ENCODE data around the gene ZNF524.
A peak's percentile ranks its signal among the peaks of the same experiment; 100 is the strongest.

Gene ZNF524

DNA sequence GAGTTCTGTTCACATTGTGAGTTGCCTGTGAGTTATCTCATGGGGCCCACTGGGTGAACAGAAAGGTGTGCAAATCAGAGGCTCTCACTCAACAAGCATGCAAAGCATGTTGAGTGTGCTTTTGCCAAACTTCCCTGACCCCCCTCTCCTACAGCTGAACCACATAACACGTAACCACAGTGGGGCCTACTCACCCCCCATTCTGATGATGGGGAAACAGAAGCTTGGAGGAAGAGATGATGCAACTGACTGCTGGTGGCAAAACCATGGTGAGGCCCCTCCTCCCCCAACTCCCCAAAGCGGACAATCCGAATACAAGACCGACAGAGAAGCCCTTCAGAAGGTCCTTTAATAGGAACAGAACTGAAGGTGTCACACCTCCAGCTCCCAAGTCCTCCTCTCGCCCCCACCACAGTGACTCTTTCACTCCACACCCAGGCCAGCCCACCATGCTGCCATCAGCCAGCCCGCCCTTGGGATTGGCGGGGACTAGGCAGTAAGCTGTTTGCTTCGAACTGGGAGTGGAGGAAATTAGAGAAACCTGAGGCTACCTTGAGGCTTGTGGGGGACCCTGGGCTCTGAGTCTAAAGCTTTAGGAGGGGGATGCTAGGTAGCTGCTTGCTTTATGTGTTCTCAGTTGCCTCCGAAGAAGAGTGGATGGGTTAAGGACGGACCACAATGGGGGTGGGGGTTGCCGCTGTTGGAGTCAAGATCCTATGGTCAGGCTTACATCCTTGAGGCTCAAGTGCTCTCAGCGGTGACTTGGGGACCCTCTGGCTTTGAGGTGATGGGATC, 20.5 kb downstream of the ZNF524 start:
- no peak for DNase-seq (ENCODE audit: low read depth)

DNA sequence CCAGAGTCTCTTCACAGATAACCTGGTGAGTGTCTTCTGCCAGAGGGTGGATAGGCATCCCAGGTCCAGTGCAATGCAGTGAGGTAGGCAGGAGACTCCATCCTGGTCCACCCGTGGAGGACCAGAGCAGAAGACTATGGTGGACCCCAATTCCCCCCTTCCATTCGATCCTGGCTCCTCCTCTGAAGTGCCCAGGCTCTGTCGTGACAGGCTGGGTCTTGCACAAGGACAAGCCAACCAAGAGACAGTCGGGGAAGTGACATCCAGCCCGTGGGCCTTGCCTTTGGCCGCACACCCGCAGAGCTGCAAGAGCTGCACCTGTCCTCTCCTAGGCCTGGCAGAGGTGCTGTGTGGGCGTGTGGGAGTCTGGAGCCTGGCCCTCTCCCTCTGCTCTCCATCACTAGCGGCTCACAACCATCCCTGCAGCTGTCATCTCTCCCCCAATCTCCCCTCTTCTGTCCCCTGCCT, 21.2 kb downstream of the ZNF524 start:
- no peak for DNase-seq (ENCODE audit: low read depth)

DNA sequence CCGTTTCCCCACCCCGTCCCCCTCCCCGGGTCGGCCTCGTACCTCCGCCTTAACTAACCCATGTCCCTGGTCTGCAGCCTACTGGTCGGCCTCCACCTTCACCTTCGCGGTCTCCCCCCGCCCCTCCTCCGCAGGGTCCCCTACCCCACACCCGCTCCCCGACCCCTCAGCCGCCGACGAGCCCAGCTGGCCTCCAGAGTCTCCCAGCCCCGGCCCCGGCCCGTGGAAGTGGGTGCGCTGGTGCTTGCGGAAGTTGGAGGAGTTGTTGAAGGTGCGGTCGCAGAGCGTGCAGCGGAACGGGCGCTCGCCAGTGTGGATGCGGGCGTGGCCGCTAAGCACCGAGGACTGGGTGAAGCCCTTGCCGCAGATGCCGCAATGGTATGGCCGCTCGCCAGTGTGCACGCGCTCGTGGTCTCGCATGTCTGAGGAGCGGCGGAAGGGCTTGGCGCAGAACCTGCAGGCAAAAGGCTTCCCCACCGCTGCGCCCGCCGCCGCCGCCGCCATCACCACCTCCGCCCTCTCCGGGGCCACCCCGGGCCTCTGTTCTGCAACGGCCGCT, 21.7 kb downstream of the ZNF524 start:
- no peak for DNase-seq (ENCODE audit: low read depth)

DNA sequence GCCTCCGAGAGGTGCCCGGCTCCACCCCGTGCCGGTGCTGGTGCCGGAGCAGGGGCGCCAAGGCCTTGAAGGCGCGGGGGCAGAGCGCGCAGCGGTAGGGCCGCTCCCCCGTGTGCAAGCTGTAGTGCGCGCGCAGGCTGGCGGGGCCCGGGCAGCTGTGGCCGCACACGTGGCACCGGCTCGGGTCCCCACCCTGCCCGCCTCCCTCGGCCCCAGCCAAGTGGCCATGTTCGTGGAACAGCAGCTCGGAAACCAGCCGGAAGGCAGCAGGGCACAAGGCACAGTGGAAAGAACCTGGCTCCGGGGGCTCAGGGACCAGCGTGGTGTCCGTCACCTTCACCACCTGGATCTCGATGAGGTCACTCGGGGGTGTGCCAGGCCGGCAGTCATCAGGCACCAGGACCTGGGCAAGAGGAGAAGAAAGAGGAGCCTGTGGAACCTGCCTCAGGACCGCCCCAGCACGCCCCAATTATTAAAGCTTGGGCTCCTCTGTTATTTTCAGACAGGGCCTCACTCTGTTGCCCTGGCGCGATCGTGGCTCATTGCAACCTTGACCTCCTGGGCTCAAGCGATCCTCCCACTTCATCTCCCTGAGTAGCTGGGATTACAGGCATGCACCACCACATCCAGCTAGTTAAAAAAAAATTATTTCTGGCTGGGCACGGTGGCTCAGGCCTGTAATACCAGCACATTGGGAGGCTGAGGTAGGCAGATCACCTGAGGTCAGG, 22.3 kb downstream of the ZNF524 start:
- DNase-seq (ENCODE audit: low read depth) = no peak

DNA sequence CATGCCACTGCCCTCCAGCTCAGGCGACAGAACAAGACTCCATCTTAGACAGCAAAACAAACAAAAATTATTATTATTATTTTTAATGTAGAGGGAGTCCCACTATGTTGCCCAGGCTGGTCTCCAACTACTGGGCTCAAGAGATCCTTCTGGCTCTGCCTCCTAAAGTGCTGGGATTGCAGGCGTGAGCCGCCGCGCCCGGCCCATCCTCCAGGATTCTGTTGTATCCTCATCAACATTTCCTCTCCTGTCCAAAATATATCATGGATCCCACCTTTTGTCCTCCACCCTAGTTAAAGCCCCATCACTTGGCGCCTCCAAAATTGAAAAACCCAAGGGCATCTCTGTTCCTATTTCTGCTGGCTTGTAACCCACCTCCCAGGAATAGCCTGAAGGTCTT, 23.0 kb downstream of the ZNF524 start:
- DNase-seq (ENCODE audit: low read depth) = no peak

DNA sequence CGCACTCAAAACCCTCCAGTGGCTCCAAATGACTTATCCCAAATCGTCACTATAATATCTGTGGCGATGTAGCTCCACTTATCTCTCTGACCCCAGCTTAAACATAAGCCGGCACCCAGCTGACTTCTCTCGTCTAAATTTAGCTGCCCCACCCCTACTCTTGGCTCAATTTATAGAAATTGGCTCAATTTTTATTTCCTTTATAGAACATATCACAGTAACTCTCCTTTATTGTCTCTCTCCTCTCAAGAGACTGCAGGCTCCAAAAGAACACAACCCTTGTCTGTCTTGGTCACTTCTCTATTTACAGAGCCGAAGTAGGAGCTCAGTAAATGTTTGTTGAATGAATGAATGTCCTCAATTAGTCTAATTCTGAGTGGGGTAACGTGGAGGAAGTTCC, 23.5 kb downstream of the ZNF524 start:
- no peak for DNase-seq (ENCODE audit: low read depth)

DNA sequence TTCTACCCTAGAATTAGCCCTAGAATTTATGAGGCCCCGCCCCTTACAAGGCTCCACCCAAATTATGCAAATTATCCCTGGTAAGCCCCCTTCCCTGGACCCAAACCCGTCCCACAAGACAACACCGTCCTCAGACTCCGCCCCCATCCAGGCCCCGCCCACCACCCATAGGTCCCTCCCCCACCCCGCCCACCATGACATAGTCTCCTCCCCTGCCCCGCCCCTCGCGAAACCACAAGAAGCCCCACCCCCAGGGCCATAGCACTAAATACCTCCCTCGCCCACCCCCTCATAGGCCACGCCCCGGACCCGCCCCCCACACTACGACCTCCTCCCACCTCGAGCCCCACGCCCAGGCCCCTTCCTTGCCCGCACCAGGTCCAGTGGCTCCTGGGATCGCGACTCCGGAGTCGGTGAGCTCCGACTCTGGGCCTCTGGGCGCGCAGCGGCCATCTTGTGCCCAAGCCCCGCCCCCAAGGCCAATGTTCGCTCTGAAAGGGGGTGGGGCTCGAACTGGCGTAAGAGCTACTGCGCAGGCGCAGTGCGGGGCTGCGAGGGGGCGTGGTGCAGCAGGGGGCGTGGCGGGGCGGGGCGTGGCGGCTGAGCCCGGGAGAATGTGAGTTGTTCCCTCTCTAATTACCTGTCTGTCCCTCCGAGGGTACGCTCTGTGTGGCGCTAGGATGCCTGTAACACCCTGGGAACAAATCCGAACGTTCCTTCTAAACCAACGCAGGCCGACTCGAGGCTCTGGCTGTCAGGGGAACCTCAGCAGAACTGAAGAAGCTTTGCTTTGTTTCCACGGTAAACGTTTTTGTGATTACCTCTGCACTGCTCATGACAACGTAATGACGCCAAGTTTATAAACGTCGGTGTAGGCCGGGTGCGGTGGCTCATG, 24.3 kb downstream of the ZNF524 start, which contains the start of gene ZNF784:
TSS of gene ZNF784 (minus strand) at position 458 of the 895 bp plus-strand sequence. CDS start at position 453, 5 bp downstream.
- peak; percentile 89 for DNase-seq (ENCODE audit: low read depth)

DNA sequence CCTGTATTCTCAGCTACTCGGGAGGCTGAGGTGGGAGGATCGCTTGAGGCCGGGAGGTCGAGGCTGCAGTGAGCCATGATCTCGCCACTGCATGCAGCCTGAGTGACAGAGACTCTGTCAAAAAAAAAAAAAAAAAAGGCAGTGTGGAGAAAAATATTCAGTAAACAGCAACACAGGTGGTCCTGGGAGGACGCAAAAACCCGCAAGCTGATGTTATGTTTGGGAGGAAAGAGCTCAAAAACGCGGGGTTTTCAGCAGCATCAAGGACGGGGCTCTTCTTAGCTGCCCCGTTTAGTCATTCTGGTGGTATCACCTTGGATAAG, 24.9 kb downstream of the ZNF524 start:
- no peak for DNase-seq (ENCODE audit: low read depth)

DNA sequence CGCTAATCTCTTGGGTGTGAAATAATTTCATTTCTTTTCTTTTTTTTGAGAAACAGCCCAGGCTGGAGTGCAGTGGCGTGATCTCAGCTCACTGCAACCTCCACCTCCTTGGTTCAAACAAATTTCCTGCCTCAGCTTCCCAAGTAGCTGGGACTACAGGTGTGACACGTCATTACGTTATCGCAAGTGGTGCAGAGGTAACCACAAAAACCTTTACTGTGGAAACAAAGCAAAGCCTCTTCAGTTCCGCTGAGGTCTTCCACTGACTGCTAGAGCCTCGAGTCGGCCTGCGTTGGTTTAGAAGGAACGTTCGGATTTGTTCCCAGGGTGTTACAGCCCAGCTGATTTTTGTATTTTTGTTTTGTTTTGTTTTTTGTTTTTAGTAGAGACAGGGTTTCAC, 26.3 kb downstream of the ZNF524 start:
- no peak for DNase-seq (ENCODE audit: low read depth)

DNA sequence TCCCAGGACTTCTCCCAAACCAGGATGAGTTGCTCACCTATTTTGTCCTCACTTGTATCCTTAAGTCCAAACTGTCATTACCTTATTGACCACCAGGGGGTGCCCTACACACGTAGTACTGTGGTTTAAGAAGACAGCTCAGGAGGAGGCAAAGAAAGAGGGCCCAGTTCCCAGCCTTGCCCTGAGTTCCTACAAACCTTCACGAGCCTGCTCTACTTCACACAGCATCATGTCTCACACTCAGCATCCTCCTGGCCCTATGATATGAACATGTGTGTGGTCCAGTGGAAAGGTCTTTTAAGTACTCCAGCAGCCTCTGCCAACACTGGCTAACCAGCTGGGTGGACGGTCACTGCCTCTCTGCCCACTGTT, 32.4 kb downstream of the ZNF524 start:
- DNase-seq (ENCODE audit: low read depth) = peak; percentile 97

DNA sequence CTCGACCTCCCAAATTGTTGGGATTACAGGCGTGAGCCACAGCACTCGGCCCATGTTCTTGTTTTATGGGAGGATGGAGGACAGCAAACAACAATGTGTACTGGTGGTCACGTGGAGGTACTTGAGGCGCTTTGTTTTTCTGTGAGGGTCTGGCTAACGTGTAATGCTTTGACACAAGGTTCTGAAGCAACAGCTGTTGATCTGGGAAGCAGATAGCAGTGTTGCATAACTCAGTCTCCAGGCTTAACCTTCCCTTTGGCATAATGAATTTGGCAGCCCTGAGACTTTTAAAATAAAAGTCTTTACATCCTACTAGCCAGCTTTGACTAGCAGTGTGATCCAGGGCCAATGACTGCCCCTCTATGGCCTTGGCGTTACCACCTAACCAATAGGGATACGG, 33.8 kb downstream of the ZNF524 start:
- no peak for DNase-seq (ENCODE audit: low read depth)

DNA sequence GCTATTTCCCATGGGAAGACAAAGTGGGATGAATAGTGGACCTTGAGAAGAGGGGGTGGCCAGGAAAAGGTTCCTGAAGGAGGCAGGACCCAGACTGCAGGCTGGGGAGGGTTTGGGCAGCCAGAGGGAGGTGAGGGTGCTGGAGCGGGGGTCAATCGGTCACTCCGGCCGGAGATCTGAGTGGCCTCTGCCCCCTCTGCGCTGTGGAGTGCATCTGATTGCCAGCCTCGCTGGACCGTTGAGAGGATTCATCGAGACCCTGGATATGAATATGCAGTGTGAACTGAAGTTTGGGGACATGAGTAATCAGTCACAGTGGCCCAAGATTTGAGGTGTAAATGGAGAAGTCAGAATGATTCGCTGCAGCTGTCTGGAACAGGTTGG, 35.2 kb downstream of the ZNF524 start:
- no peak for DNase-seq (ENCODE audit: low read depth)

DNA sequence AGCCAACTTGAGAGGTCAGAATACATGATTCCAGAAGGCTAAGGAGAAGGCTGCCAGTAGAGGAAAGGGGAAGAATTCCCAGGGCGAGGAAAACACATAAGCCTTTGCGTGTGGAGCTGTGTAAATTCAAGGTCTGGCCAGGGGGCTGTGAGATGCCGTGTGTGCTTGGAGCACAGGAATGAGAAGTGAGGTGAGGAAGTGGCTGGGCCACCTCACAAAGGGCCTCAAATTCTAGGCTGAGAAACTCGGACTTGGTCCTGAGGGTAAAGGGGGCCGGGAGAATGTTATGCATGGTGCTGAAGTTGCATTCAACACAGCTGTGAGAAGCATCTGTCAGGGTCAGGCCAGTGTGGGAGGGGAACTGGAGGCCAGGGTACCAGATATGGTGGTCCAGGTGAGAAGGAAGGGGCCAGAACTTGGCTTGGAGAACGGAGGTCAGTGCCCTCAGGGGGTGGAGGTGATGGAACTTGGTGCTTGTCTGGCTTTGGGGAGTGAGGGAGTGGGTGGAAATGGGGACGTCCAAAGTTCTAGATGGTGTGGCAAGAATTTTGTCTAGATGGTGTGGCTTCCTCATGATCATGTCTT, 35.9 kb downstream of the ZNF524 start:
- no peak for DNase-seq (ENCODE audit: low read depth)

DNA sequence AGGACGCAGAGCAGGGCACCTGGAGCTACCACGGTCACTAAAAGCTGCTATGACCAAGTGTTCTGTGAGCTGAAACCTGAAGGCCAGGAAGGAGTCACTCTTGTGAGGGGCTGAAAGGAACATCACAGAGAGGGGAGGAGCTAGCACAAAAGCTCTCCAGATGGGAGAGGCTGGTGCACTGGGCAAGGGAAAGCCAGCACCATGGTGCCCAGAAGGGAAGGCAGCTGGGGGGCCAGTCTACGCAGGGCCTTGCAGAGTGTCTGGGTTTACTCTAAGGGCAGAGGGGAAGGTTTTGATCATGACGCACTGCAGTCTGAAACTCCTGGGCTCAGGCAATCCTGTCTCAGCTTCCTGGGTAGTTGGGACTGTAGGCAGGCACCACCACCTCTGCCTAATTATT, 36.6 kb downstream of the ZNF524 start:
- DNase-seq (ENCODE audit: low read depth) = no peak

DNA sequence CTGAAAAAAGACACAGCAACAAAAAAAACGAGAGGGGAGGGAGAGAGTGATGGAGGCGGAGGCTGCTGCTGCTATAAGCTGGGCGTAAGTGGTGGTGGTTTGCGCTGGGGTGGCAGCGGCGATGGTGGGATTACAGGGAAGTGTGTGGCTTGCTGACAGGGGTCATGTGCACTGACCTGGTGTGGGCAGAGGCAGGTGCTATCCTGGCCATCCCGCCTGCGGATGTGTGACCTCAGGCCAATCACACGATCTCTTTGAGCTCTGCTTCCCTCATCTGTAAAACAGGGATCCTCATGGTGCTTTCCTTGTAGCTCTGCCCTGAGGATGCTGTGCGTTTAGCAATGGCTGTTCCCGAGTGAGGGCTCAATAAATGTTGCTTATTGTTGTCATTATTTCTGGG, 37.4 kb downstream of the ZNF524 start:
- DNase-seq (ENCODE audit: low read depth) = no peak

DNA sequence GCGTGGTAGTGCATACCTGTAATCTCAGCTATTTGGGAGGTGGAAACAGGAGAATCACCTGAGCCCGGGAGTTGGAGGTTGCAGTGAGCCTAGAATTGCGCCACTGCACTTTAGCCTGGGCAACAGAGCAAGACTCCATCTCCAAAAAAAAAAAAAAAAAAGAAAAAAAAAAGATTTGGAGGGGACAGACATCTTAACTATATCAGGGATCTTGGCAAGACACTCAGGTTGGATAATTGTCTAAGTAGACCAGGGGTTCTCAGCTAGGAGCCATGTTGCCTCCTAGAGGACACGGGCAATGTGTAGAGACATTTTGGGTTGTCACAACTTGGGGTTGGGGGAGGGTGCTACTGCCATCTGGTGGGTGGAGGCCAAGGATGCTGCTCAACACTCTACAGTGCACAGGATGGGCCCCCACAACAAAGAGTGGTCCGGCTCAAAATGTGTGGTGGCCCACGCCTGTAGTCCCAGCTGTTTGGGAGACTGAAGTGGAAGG, 38.8 kb downstream of the ZNF524 start:
- DNase-seq (ENCODE audit: low read depth) = no peak

DNA sequence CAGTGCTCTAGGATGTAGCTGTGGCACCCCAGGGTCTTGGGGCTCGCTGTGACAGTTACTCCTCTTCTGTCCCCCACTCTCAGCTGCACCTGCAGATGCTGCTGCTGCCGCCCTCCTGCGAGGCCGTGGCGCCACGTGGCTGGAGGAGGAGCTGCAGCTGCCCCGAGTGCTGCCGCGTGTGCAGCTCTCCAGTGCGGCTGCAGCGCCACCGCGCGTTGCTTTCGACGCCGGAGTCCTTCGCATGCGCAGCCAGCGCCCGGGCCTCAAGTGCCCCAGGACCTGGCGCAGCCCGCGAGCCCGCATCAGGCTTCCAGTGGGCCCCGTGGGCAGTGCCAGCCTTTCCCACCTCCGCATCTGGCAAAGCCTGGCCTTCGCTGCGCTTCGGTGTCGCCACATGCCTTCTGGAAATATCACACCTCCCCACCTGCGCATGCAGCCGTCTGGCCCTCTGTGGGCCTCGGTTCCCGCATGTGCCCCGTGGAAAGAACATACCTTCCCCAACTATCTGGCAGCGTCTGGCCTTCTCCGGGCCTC, 40.0 kb downstream of the ZNF524 start:
- DNase-seq (ENCODE audit: low read depth) = no peak

DNA sequence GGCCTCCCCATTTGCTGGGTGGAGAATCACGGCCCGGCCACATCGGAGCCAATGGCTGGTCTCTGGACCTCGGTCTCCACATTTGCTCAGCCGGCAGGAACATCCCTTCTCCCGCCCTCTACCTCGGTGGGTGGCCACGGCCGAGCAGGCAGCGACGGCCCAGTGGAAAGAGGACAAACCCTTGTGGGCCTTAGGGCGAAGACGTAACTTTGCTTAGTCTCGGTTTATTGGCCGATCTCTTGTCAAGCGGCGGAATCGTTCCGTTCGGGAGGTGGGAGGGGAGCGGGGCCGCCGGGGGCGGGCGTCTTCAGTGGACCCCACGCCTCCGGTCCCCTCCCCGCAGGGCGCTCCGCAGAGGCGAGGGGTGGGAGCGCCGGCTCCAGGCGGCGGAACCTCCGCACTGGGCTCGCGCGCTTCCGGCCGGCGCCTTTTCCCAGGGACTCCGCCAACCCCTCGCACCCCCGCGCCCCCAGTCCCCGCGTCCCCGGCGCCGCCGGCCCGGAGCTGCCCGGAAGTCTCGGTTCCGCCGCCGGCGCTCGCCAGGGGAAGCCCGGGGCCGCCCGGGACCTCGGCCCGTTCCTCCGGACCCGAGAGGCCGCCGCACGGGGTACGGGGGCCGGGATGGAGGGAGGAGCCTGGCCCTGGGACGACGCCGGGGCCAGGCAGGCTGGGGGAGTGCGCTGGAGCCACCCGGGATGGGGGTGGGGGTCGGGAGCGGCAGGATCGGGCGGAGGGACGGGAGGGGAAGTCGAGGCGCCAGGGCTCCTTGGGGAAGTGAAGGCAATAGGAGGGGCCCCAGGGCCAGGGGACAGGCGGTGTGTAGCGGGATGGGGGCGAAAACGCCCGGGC, 40.7 kb downstream of the ZNF524 start, which contains the start of gene ZNF580:
TSS of gene ZNF580 (plus strand) at position 426 of the 849 bp plus-strand sequence. CDS start 1,507 bp downstream, outside the sequence.
- DNase-seq (ENCODE audit: low read depth) = peak; percentile 61

DNA sequence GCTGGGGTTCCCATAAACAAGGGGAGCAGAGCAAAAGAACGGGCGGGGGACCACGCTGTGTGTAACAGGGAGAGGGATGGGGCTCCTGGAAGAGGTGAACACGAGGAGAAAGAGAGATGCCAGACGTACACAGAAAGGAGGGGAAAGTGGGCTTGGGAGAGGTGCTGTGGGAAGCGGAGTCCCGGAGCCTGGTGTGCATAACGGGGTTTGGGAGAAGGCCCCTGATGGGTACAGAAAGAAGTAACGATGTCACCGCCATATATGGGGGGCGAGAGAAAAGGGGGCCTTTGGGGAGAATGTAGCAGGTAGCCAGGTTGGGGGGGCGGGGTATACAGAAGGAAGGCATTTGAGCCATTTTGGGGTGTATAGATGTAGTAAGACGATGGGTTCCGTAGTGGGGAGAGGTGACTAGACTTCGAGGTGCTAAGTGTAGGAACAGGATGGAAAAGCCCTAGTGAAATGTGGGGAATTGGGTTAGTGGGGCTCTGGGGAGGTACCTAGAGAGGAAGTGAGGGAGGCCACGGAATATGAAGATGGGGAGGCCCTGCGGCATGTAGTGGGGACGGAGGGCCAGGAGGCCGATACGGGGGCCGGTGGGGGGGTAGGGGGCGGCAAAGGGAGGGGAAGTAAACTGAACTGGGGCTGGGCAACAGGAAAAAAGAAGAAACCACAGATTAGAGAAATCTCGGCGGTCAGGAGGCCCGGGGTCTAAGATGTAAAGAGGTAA, 41.5 kb downstream of the ZNF524 start:
- no peak for DNase-seq (ENCODE audit: low read depth)
